Left renal pelvis (tissue), 4 donors: ENCODE results near the gene BCL11A. TPM values are rescaled to one million over a fixed set of nuclear protein-coding genes. Genes with fewer than 3 reads are reported as not detected.

Source experiments
- DNase-seq, 4 donors: peaks; one replicate each; pipeline ENCODE4 v3.0.0-alpha.2; 2013; ENCODE audit warnings: low read depth in 4 of 4, low spot score in 3 of 4
- polyA plus RNA-seq, 4 donors: library from polyadenylated mRNA; unstranded; fragments of 120-200 nt; gene quantifications; one replicate each; pipeline ENCODE4 v1.2.1, GENCODE V29; 2013; ENCODE audit not compliant: insufficient read length in 4 of 4

The BCL11A gene
- polyA plus RNA-seq, 4 donors = 0.94 to 15.1 (median 13.2) TPM

DNA sequence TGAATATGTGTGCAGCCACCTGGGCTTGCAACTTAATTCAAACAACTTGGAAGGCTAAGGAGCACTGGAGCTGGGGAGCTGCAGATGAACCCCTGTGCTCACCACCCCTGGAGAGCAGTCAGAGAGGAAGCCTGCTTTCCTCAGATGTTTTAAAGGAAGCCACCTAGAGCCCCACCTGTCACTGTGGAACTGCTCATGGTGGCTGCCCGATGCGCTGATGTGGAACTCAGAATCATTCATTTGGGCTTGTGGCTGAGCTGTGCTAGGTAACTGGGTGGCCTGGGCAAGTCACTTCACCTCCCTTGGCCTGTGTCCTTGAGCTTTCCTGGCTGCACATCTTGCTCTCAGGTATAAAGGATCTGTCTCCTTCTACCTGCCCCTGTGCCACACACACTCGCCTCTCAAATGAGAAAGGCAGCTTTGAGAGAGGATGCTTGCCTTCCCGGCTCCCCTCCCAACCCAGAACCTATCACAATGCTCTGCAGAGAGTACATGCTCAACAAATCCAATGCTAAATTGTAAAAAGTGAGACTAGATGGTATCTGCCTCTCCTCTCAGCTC lies 41.3 kb downstream of the BCL11A start:
- no peak for DNase-seq

DNA sequence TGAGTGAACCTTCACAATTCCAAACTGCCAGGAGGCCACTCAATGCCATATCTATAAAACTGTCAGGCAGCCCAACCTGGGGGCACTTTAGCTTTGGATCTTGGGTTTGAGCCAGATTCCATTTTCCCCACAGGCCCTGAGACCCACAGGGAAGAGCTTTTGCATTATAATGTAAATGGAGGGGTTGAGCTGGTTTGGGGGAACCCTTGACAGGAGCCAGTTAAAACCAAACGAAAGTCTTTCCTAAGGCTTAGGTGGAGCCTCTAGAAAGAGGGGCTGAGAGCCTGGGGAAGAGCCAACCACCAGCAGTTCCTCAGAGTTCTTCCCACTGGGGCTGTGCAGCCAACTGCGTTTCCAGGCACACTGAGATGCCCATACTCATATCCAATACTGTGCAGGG lies 42.7 kb downstream of the BCL11A start:
- no peak for DNase-seq

DNA sequence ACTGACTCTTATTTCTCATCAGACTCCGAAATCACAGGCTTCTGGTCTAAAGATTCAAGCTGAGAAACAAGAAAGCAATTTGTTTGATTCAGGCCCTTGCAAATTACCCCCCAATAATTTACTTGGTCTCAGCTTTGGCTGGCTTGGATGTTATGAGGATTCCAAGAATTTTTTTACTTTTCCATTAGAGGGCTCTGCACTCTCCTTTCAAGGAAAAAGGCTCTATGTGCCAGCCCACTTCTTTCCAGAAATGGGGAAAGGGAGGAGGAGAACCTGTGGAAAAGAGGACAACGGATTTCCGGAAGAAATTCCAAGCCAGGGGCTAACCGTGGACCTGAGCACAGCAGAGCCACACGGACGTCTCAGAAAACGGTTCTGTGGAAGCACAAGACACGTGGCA lies 44.4 kb downstream of the BCL11A start:
- no peak for DNase-seq

DNA sequence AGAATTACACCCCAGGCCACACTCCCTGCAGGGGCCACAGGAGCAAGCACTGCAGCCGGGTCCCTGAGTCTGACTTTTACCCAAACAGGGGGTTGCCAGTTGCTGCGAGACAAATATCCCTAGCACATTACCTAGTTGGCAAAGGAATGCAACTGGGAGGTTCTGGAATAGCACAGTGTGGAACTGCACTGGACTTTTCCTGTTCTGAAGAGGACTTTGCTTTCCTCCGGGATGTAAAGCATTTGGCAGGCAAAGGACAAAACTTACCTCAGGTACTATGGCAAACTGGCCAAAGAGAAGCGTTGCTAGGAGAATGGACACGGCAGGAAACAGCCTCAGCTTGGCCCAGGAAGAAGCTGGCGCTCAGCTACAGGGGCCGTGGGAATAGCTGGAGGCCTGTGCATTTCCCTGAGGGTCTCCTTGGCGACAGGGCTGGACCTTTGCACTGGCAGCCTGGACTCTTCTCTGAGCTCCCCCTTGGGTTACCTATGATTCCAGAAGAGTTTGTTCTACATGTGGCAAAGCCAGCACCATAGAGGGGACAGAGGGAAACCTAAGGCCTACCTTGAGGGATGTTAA lies 45.0 kb downstream of the BCL11A start:
- DNase-seq = no peak

DNA sequence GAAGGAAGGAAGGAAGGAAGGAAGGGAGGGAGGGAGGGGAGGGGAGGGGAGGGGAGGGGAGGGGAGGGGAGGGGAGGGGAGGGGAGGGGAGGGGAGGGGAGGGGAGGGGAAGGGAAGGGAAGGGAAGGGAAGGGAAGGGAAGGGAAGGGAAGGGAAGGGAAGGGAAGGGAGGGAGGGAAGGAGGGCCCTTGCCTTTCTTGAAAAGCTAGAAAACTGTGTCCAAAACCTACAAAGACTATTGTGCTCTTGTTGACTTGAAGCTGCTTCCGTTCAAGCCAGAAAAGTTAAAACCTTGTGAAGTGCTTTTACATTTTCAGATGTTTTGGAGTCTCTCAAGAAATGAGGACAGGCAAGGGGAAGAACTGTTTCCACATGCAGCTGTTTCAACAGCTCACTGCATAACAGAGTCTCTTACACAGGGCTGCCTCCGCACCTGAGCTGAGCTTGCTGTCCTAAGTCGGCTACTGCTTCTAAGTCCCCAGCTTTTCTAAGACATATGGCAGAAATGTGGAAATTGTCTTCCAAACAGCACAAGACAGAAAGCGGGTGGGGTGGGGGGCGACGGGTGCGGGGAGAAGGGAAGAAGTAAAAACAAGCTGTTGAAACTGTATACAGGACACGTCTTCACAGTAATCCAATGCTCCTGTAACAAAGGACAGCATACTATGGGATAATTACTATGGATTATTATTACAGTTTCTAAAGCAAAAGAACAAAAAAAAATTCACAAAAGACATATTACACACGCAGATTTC lies 46.1 kb downstream of the BCL11A start:
- DNase-seq = no peak

DNA sequence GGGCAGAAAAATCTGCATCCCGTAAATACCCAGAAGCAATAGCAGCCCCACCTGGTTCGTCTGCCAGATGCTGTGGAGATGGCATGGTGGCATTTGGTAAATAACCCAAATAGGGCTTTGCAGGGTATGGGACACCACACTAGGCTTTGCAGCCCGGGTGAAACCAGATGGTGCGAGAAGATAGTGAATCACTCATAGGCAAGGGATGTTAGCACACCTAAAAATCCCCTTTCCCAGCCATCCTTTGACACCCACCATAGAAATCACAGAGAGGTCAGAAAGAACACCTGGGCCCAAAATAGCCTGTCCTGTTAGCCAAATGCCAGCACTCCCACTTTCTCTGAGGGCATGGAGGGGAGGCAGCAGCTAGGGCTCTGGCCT lies 47.6 kb downstream of the BCL11A start:
- no peak for DNase-seq

DNA sequence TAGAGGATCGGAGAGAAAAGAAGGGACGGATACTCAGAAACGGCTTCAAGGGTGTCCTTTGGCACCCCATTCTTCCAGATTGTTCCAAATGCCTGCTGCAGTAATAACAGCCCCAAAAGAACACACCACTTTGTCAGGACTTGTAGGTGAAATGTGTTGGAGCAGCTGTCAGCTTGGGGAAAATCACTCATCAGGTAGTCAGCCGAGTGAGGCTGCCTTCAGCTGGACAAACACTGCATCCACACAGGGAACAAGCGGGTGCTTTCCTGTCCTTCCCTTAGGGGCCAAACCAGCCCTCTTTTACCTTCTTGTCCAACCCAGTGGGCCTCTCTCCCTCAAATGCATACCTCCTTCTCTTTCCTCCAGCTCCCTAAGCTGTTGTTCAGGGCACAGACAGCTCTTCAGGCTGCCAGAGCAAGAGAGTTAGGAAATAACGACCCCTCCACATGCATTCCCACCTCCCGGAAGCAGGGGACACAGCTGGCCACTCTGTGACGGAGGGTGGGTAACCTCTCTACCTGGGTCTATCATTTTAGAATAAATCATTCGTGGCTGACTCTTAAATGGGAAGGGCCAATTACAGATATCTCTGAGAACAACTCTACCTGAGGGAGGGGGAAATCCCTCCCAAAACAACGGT lies 48.1 kb downstream of the BCL11A start:
- no peak for DNase-seq

DNA sequence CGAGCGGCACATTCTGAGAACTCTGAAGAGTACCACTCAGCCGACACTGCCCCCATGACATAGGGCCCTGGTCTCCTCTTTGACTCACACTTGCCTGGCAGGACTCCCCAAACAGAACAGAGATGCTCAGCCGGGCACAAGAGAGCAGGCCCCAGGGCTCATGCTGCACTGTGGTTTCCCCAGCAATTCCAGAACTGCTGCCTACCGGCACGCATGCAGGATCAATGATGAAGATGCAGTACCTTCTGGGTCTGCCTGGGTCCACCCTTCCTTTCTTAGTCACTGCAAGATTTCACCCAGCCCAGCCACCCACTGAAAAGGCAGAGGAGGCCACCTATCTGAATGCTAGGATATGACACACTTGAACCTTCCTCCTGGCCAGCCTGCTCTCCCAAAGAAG lies 49.4 kb downstream of the BCL11A start:
- no peak for DNase-seq

DNA sequence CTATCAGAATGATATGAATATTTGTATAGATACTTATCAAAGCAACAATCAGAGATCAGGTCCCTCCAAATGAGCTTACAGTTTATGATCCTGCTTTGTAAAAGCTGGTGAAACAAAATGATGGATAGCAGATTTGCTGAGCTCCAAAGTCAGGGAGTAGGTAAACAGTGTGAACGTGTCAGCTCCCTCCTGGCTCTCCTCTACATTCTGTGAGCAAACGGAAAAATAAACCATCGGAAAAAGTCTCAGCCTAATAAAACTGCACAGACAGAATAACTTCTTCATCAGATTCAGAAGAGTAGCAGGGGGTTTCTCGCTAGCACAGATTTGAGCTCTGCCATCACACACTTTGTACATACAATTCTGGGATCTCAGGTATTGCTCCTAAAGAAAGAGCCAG lies 51.3 kb downstream of the BCL11A start:
- DNase-seq = no peak

DNA sequence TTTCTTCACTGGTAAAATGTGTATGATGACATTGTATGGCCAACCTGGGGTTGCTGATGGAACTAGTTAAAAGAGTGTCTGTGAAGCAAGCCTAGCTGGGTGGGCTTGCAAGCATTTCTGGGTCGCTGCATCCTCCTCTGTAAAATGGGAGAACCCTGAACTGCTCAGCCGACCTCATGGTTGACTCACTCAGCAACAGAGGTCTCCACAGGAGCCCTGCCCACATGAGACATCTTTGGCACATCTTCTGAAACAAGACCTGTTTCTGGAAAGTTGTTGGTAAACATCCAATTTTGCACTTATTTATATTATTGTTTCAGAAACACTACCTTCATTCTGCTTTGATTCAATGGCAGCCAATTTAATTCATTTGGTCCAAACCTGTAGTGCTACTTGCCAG lies 52.6 kb downstream of the BCL11A start:
- no peak for DNase-seq

DNA sequence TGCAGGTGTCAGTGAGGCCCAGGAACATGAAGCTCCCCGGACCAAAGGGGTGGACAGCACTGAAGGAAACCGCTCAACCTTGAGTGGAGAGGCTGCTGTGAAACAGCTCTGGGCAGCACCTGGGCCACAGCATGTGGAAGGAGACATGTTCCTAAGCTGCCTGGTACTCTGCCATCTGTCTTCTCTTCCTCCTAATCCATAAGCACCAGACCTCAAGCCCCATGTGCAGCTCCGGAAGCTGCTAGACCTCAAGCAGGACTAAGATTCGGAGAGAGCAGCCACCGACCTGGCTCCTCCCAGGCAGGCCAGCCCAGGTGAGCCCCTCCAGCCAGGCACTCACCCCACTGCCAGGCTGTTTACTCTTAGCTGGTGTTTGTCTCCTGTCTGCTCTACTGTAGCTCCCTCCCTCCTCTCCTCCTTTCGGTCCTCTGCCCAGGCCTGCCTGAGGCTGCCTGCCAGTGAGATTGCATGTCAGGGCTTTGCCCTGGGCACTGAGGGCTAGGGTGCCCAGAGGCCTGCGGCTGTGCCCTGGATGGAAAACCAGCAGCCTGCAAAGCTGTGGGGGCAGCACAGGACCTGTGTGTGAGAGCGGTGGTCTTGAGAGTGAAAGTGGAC lies 53.7 kb downstream of the BCL11A start:
- DNase-seq = no peak

DNA sequence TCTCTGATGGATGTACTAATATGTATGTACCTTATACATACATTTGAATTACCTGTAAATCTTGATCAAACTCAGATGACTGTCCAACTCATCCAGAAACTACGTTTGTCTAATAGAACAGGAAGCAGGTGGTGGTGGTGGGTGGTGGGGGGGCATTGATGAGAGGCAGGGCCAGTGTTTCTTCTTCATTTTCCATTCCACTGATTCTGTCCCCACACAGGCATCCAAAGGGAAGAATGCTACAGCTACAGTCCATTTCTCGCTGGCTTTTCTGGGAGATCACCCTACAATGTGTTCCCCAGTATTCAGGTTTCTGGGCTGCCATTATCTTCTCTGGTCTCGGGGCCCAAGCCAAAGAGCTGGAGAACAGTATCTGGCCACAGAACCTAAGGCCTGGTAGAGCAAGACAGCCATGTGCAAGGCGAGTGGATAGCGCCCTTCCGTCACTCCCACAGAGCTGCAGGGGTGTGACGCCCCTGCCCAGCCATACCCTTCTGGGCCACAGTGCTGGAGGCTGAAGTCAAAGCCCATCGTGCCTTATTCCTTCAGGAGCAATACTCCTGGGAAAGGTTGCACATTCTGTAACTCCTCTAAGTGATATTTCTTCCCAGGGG lies 54.5 kb downstream of the BCL11A start:
- DNase-seq = no peak

DNA sequence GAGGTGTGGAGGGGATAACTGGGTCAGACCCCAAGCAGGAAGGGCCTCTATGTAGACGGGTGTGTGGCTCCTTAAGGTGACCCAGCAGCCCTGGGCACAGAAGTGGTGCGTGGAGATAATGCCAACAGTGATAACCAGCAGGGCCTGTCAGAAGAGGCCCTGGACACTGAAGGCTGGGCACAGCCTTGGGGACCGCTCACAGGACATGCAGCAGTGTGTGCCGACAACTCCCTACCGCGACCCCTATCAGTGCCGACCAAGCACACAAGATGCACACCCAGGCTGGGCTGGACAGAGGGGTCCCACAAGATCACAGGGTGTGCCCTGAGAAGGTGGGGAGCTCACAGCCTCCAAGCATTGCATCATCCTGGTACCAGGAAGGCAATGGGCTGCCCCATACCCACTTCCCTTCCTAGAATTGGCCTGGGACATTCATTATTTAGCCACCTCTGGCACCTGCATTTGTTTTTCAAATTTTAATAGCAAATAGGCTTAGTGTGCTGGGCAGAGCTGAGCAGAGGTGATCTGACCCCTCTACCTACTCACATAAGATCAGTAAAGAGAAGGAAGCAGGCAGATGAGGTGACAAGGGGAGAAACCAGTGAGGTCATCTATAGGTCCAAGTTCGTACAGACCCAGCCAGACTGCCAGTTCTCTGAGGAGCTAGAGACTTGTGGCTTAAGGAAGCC lies 55.2 kb downstream of the BCL11A start:
- DNase-seq = no peak

DNA sequence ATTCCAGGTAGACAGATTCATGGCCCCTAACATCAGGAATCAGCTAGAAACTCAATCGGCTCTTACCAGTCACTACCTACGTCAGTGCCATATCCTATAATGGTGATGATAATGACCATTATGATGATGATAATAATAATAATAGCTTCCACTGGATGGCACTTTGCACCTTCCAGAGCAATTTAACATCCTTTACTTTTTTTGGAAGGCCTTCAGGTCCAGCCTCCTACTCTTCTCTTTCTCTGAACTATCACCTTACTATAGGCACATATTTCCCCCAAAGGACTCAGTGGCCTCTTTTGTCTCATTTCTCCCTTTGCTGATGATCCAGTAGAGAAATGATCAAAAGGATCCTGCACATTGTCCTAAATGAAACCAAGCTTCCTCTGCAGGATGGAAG lies 56.0 kb downstream of the BCL11A start:
- no peak for DNase-seq

DNA sequence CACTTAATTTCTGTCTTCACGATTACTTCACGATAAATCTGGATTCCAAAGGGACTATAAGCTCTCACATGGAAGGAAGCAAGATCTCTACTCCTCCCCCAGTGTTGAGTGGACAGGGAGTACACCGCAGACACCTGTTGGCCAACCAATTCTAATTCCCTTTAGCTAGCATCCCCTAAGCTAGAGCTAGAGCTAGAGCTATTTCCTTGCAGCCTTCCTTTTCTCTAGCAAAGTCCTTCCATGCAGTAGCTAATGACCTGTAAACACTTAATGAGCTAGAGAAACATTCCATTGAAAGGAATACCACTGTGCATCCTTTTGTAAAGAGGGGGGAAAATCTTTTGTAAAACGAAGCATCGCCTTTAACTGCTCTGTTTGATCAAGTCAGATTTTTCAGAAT lies 56.5 kb downstream of the BCL11A start:
- no peak for DNase-seq

DNA sequence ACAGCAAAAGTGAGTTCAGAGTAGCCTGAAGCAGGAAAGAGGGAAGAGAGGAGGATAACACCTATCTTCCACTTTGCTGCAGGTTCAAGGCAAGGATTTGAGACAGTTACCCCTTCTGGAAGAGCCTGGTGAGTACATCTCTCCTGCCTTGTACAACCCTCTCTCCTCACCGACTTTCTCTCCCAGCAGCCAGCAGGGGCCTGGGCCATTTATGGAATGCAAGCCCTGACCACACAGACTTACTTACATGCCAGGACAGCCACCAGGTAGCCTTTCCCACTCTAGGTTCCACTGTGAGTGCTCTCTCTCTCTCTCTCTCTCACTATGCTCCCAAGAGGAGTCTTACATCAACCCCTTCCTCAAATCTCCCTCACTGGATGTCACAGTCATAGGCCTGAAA lies 57.0 kb downstream of the BCL11A start:
- DNase-seq = no peak

DNA sequence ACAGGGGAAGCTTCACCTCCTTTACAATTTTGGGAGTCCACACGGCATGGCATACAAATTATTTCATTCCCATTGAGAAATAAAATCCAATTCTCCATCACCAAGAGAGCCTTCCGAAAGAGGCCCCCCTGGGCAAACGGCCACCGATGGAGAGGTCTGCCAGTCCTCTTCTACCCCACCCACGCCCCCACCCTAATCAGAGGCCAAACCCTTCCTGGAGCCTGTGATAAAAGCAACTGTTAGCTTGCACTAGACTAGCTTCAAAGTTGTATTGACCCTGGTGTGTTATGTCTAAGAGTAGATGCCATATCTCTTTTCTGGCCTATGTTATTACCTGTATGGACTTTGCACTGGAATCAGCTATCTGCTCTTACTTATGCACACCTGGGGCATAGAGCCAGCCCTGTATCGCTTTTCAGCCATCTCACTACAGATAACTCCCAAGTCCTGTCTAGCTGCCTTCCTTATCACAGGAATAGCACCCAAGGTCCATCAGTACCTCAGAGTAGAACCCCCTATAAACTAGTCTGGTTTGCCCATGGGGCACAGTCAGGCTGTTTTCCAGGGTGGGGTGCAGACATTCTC lies 58.3 kb downstream of the BCL11A start:
- DNase-seq = no peak

DNA sequence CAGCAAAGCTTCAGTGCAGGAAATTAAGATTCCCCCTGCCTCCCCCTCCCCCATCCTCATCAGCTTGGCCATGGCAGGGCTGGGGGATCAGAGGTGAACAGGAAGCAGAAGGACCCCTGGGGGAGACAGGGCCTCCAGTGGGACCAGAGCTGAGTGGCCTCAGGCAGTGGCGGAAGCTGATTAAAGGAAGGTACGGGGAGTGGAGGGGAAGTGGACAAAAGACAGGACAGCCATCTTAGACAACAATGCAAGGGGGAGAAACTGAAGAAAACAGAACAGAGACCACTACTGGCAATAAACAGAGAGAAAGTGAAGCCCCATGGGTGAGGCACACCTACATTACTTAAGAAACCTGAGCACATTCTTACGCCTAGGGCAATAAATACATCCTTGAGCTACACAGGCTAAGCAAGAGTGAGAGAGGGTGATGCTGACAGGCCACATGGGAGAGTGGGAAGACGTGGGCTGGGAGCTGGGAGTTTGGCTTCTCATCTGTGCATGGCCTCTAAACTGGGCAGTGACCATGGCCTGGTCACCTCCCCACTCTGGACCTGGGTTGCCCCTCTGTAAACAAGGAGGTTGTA lies 59.6 kb downstream of the BCL11A start:
- DNase-seq = no peak

DNA sequence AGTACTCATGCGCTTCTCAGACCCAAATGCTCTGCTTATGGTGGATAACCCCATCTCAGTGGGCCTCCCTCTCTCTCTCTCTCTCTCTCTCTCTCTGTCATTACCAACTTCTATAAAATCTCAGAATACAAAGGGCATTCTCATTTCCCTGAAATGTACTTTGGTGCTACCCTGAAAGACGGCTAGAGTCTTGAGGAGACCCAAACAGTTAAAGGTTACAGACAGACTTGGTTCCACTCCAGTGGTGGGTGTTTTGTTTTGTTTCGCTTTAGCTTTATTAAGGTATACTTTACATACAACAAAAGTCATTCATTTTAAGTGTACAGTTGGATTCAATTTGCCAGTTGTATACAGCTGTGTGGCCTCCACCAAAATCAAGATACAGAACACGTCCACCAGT lies 60.9 kb downstream of the BCL11A start:
- DNase-seq = no peak

DNA sequence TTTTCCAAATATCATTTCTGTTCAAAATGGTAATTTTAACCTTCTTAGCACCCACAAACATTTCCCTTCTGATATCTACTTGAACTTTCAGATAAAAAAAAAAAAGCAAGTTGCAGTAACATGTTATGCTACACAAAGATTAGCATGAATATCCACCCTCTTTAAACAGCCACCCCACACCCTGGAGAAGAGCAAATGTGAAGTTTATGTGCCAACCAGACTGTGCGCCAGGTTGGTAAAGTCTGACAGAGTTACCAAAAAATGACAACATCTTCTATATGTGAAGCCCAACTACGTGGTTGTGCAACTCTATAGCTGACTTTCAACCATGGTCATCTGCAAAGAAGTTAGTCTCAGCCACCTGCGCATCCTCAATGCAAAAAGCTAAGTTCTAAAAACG lies 62.6 kb downstream of the BCL11A start:
- DNase-seq = no peak
